HUES64 (cell line): ENCODE results near the gene INO80B.

Experiments
- H3K27ac ChIP-seq: 2 replicates; pipeline ENCODE4 v1.7.0; 2013; ENCODE audit warnings: low read depth, low read length, inconsistent platforms
- H3K27me3 ChIP-seq: 2 replicates; pipeline ENCODE4 v1.6.1; 2013; ENCODE audit warnings: mild to moderate bottlenecking, low read length; ENCODE audit not compliant: insufficient read depth
- H3K36me3 ChIP-seq: 2 replicates; pipeline ENCODE4 v1.6.1; 2013; ENCODE audit warnings: mild to moderate bottlenecking, low read length; ENCODE audit not compliant: insufficient read depth
- H3K4me1 ChIP-seq: 2 replicates; pipeline ENCODE4 v1.6.1; 2013; ENCODE audit warnings: mild to moderate bottlenecking, low read length, moderate library complexity; ENCODE audit not compliant: insufficient read depth
- H3K4me3 ChIP-seq: 2 replicates; pipeline ENCODE4 v1.5.1; 2013; ENCODE audit warnings: mild to moderate bottlenecking, low read length, moderate library complexity
- H3K9ac ChIP-seq: 2 replicates; pipeline ENCODE4 v1.6.1; 2013; ENCODE audit warnings: mild to moderate bottlenecking, low read depth, low read length
- H3K9me3 ChIP-seq: 2 replicates; pipeline ENCODE4 v1.6.1; 2013; ENCODE audit warnings: low read depth, low read length; ENCODE audit not compliant: insufficient read depth
- WGBS: fragments of 150-250, 120-280 bp; methylation state at CpG from one replicate; pipeline ENCODE4 v1.1.7; 2013; ENCODE audit warnings: missing lambda C conversion rate; 5-methylcytosine and 5-hydroxymethylcytosine counted together

INO80B gene

GRCh38 chr2:74427551-74427950 lies 27.3 kb upstream of the INO80B start:
- Histone ChIP-seq H3K36me3 (peaks cover 81% of the 10 kb centered on the region), H3K27ac (no peak overlapping the region), H3K4me3 (no peak overlapping the region), H3K4me1 (no peaks in the 10 kb centered on the region), H3K27me3 (no peaks in the 10 kb centered on the region), H3K9ac (no peak overlapping the region), H3K9me3 (no peaks in the 10 kb centered on the region)
- 86% methylated on average over 3 of the region's 3 CpGs for WGBS

GRCh38 chr2:74428675-74429074 lies 26.2 kb upstream of the INO80B start:
- 96% methylated on average over 5 of the region's 5 CpGs for WGBS
- H3K36me3 ChIP-seq: peaks cover 84% of the 10 kb centered on the region
- H3K27ac ChIP-seq: no peak overlapping the region
- no peaks in the 10 kb centered on the region for H3K27me3 ChIP-seq
- no peaks in the 10 kb centered on the region for H3K9me3 ChIP-seq
- no peaks in the 10 kb centered on the region for H3K4me1 ChIP-seq
- H3K4me3 ChIP-seq: no peak overlapping the region
- no peak overlapping the region for H3K9ac ChIP-seq

GRCh38 chr2:74429487-74430451 lies 25.1 kb upstream of the INO80B start:
- H3K27ac ChIP-seq: no peak overlapping the region

GRCh38 chr2:74430502-74430901 lies 24.4 kb upstream of the INO80B start:
- H3K4me3 ChIP-seq: no peak overlapping the region
- H3K36me3 ChIP-seq: peaks cover 83% of the 10 kb centered on the region
- WGBS: 93% methylated on average over 11 of the region's 11 CpGs
- H3K4me1 ChIP-seq: no peaks in the 10 kb centered on the region
- H3K9ac ChIP-seq: no peak overlapping the region
- no peak overlapping the region for H3K27ac ChIP-seq
- H3K27me3 ChIP-seq: no peaks in the 10 kb centered on the region
- H3K9me3 ChIP-seq: no peaks in the 10 kb centered on the region

More at GRCh38 chr2:74429487-74430451, 25.1 kb upstream of the INO80B start:
- H3K4me3 ChIP-seq: no peak overlapping the region
- H3K9ac ChIP-seq: no peak overlapping the region
- H3K9me3 ChIP-seq: no peaks in the 10 kb centered on the region
- no peaks in the 10 kb centered on the region for H3K4me1 ChIP-seq
- H3K27me3 ChIP-seq: no peaks in the 10 kb centered on the region
- 93% methylated on average over 17 of the region's 18 CpGs for WGBS
- peaks cover 83% of the 10 kb centered on the region for H3K36me3 ChIP-seq

- Histone ChIP-seq H3K4me3 (no peak overlapping the region), H3K9me3 (no peaks in the 10 kb centered on the region), H3K27ac (no peak overlapping the region), H3K36me3 (peaks cover 34% of the 10 kb centered on the region), H3K27me3 (no peaks in the 10 kb centered on the region), H3K4me1 (peaks cover 32% of the 10 kb centered on the region), H3K9ac (no peak overlapping the region)
- 93% methylated on average over 43 of the region's 43 CpGs for WGBS
Observed at GRCh38 chr2:74436111-74436805, 18.6 kb upstream of the INO80B start.

GRCh38 chr2:74436848-74437695 lies 17.8 kb upstream of the INO80B start:
- H3K4me1 ChIP-seq: peaks cover 32% of the 10 kb centered on the region
- H3K4me3 ChIP-seq: peak overlapping the region; percentile 12; the same call in 1 of the 2 replicates
- 69% methylated on average over 5 of the region's 6 CpGs for WGBS
- no peaks in the 10 kb centered on the region for H3K9me3 ChIP-seq
- no peaks in the 10 kb centered on the region for H3K27me3 ChIP-seq
- no peak overlapping the region for H3K9ac ChIP-seq
- H3K27ac ChIP-seq: peak overlapping the region; percentile 8; the same call in 1 of the 2 replicates
- peaks cover 26% of the 10 kb centered on the region for H3K36me3 ChIP-seq

- Histone ChIP-seq H3K36me3 (peaks cover 19% of the 10 kb centered on the region), H3K27ac (no peak overlapping the region), H3K27me3 (no peaks in the 10 kb centered on the region), H3K9ac (no peak overlapping the region), H3K4me3 (no peak overlapping the region), H3K4me1 (peaks cover 32% of the 10 kb centered on the region), H3K9me3 (no peaks in the 10 kb centered on the region)
- 89% methylated on average over 1 of the region's 1 CpG for WGBS
Observed at GRCh38 chr2:74438248-74438647, 16.6 kb upstream of the INO80B start.

GRCh38 chr2:74439373-74439772 lies 15.5 kb upstream of the INO80B start:
- Histone ChIP-seq H3K9me3 (no peaks in the 10 kb centered on the region), H3K4me3 (peak overlapping the region; percentile 72), H3K4me1 (peaks cover 32% of the 10 kb centered on the region), H3K36me3 (peaks cover 16% of the 10 kb centered on the region), H3K9ac (peak overlapping the region; percentile 87; the same call in 1 of the 2 replicates), H3K27ac (no peak overlapping the region), H3K27me3 (no peaks in the 10 kb centered on the region)
- WGBS: 72% methylated on average over 3 of the region's 3 CpGs

- H3K9ac ChIP-seq: peak overlapping the region; percentile 87
- 42% methylated on average over 12 of the region's 14 CpGs for WGBS
Observed at GRCh38 chr2:74439803-74440377, 15.0 kb upstream of the INO80B start.

GRCh38 chr2:74440378-74441169 lies 14.3 kb upstream of the INO80B start:
- H3K27me3 ChIP-seq: peaks cover 4% of the 10 kb centered on the region; the same call in 1 of the 2 replicates
- peak overlapping the region; percentile 99 for H3K27ac ChIP-seq
- H3K9ac ChIP-seq: peak overlapping the region; percentile 87
- under 1% methylated on average over 45 of the region's 45 CpGs for WGBS
- peak overlapping the region; percentile 72 for H3K4me3 ChIP-seq
- H3K36me3 ChIP-seq: peaks cover 8% of the 10 kb centered on the region; the same call in 1 of the 2 replicates
- no peaks in the 10 kb centered on the region for H3K9me3 ChIP-seq
- peaks cover 32% of the 10 kb centered on the region for H3K4me1 ChIP-seq

More at GRCh38 chr2:74439803-74440377, 15.0 kb upstream of the INO80B start:
- Histone ChIP-seq H3K4me1 (peaks cover 32% of the 10 kb centered on the region), H3K27me3 (peaks cover 4% of the 10 kb centered on the region; the same call in 1 of the 2 replicates), H3K4me3 (peak overlapping the region; percentile 72), H3K27ac (peak overlapping the region; percentile 99), H3K36me3 (peaks cover 15% of the 10 kb centered on the region), H3K9me3 (no peaks in the 10 kb centered on the region)
